IMR-90 (cell line): ENCODE data around the gene MPP1.

Experiments
- BHLHE40 ChIP-seq: fragments of 150-350 bp; IDR thresholded peaks from 2 replicates; pipeline ENCODE4 v1.6.1; 2016; ENCODE audit warnings: mild to moderate bottlenecking, low read depth, low read length
- CEBPB ChIP-seq: IDR thresholded peaks from 2 replicates; pipeline ENCODE4 v1.6.1; 2012; ENCODE audit warnings: low read depth, low read length, improper control_type of control experiment
- CHD1 ChIP-seq: IDR thresholded peaks from 2 replicates; pipeline ENCODE4 v1.6.1; 2012; ENCODE audit warnings: low read depth, low read length, improper control_type of control experiment
- FOS ChIP-seq: fragments of 150-350 bp; IDR thresholded peaks from 2 replicates; pipeline ENCODE4 v1.6.1; 2016; ENCODE audit warnings: low read depth, low read length
- MXI1 ChIP-seq: IDR thresholded peaks from 2 replicates; pipeline ENCODE4 v1.6.1; 2012; ENCODE audit warnings: low read depth, mild to moderate bottlenecking, low read length, moderate library complexity, borderline replicate concordance
- NFE2L2 ChIP-seq: fragments of 150-350 bp; IDR thresholded peaks from 2 replicates; pipeline ENCODE4 v1.6.1; 2016; ENCODE audit warnings: low read depth, mild to moderate bottlenecking, low read length
- POLR2A ChIP-seq: IDR thresholded peaks from 2 replicates; pipeline ENCODE4 v1.6.1; 2012; ENCODE audit warnings: mild to moderate bottlenecking, low read depth, low read length
- RAD21 ChIP-seq: IDR thresholded peaks from 2 replicates; pipeline ENCODE4 v1.6.1; 2012; ENCODE audit warnings: low read length, improper control_type of control experiment
- RCOR1 ChIP-seq: IDR thresholded peaks from 2 replicates; pipeline ENCODE4 v1.6.1; 2012; ENCODE audit warnings: mild to moderate bottlenecking, low read length, improper control_type of control experiment; ENCODE audit not compliant: insufficient replicate concordance
- RFX5 ChIP-seq: IDR thresholded peaks from 2 replicates; pipeline ENCODE4 v1.8.0; 2012; ENCODE audit warnings: low read depth, mild to moderate bottlenecking, low read length, moderate library complexity
- SMC3 ChIP-seq: fragments of 150-350 bp; IDR thresholded peaks from 2 replicates; pipeline ENCODE4 v1.6.1; 2016; ENCODE audit warnings: low read depth, mild to moderate bottlenecking, antibody characterized with exemption, low read length, moderate library complexity
- TF ChIP-seq, protein P1 (sequence below): fragments of 150-350 bp; IDR thresholded peaks from 2 replicates; pipeline ENCODE4 v1.6.1; 2017; ENCODE audit warnings: mild to moderate bottlenecking, antibody characterized with exemption, low read length, low read depth
- TF ChIP-seq, protein P2 (sequence below): conservative IDR thresholded peaks from 2 replicates; pipeline ENCODE4 v1.5.1; 2012; ENCODE audit warnings: mild to moderate bottlenecking, low read depth, low read length, improper control_type of control experiment

- no peak for TF ChIP-seq RAD21
- TF ChIP-seq, protein P1, sequence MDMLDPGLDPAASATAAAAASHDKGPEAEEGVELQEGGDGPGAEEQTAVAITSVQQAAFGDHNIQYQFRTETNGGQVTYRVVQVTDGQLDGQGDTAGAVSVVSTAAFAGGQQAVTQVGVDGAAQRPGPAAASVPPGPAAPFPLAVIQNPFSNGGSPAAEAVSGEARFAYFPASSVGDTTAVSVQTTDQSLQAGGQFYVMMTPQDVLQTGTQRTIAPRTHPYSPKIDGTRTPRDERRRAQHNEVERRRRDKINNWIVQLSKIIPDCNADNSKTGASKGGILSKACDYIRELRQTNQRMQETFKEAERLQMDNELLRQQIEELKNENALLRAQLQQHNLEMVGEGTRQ: no peak
- no peak for TF ChIP-seq CHD1
- TF ChIP-seq, protein P2, sequence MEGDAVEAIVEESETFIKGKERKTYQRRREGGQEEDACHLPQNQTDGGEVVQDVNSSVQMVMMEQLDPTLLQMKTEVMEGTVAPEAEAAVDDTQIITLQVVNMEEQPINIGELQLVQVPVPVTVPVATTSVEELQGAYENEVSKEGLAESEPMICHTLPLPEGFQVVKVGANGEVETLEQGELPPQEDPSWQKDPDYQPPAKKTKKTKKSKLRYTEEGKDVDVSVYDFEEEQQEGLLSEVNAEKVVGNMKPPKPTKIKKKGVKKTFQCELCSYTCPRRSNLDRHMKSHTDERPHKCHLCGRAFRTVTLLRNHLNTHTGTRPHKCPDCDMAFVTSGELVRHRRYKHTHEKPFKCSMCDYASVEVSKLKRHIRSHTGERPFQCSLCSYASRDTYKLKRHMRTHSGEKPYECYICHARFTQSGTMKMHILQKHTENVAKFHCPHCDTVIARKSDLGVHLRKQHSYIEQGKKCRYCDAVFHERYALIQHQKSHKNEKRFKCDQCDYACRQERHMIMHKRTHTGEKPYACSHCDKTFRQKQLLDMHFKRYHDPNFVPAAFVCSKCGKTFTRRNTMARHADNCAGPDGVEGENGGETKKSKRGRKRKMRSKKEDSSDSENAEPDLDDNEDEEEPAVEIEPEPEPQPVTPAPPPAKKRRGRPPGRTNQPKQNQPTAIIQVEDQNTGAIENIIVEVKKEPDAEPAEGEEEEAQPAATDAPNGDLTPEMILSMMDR: no peak
- no peak for TF ChIP-seq POLR2A
- no peak for TF ChIP-seq SMC3
- no peak for TF ChIP-seq CEBPB
- TF ChIP-seq MXI1: no peak
- no peak for TF ChIP-seq NFE2L2
- TF ChIP-seq BHLHE40: no peak
- no peak for TF ChIP-seq RCOR1
- TF ChIP-seq FOS: no peak
- TF ChIP-seq RFX5: no peak
These were observed 55.4 kb downstream of the MPP1 start for GRCh38 chrX:154749856-154750255.
